Effector memory CD4-positive, alpha-beta T cell (primary cell): ENCODE data around the gene ARNT2.
"Not testable (repeated sequence)": the region's sequence is repeated elsewhere in the genome, so short reads cannot be mapped to it uniquely, and the experiment has no call there.

Experiments used
- DNase-seq, 3 donors: peaks; one replicate each; pipeline ENCODE4 v3.0.0-alpha.2; 2020
- H3K27ac ChIP-seq: 2 replicates; pipeline ENCODE4 v1.7.0; 2013; ENCODE audit warnings: mild to moderate bottlenecking, low read length, moderate library complexity; ENCODE audit not compliant: insufficient read depth, poor library complexity, severe bottlenecking
- H3K27me3 ChIP-seq: replicated peaks from 2 replicates; pipeline ENCODE4 v1.7.0; 2013; ENCODE audit warnings: mild to moderate bottlenecking, low read length; ENCODE audit not compliant: insufficient read depth, control insufficient read depth, poor library complexity, severe bottlenecking
- H3K36me3 ChIP-seq: 2 replicates; pipeline ENCODE4 v1.7.0; 2013; ENCODE audit warnings: mild to moderate bottlenecking, low read length, moderate library complexity; ENCODE audit not compliant: control insufficient read depth, insufficient read depth
- H3K4me1 ChIP-seq: 2 replicates; pipeline ENCODE4 v1.7.0; 2013; ENCODE audit warnings: low read length, mild to moderate bottlenecking; ENCODE audit not compliant: control insufficient read depth, insufficient read depth, poor library complexity, severe bottlenecking
- H3K4me3 ChIP-seq: 2 replicates; pipeline ENCODE4 v1.7.0; 2013; ENCODE audit warnings: low read length, low read depth, mild to moderate bottlenecking; ENCODE audit not compliant: insufficient read depth, poor library complexity, severe bottlenecking
- H3K9me3 ChIP-seq: 2 replicates; pipeline ENCODE4 v1.7.0; 2013; ENCODE audit warnings: mild to moderate bottlenecking, low read length, moderate library complexity; ENCODE audit not compliant: control insufficient read depth

The ARNT2 gene

DNA sequence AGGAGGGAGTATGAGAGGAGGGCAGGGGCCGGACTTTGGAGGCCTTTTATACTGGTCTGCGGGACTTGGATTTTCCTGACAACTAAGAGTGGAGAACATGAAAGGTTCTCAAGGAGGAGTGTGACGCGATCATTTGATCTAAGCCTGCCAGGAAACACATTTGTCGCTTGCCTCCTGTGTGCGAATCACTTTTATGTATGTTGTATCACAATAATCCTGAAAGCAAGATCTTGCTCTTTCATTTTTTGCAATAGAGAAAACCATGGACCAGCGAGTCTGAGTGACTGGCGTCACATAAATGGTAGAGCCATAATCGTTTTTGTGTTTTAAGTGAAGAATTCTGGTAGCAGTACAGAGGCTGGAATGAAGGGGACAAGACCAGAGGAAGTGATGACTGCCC lies 100.7 kb downstream of the ARNT2 start:
- Histone ChIP-seq H3K27me3 (peaks cover 3% of the 10 kb centered on the region), H3K4me3 (no peak overlapping the region), H3K4me1 (no peaks in the 10 kb centered on the region), H3K36me3 (no peaks in the 10 kb centered on the region), H3K27ac (no peak overlapping the region), H3K9me3 (no peaks in the 10 kb centered on the region)
- DNase-seq: no peak

DNA sequence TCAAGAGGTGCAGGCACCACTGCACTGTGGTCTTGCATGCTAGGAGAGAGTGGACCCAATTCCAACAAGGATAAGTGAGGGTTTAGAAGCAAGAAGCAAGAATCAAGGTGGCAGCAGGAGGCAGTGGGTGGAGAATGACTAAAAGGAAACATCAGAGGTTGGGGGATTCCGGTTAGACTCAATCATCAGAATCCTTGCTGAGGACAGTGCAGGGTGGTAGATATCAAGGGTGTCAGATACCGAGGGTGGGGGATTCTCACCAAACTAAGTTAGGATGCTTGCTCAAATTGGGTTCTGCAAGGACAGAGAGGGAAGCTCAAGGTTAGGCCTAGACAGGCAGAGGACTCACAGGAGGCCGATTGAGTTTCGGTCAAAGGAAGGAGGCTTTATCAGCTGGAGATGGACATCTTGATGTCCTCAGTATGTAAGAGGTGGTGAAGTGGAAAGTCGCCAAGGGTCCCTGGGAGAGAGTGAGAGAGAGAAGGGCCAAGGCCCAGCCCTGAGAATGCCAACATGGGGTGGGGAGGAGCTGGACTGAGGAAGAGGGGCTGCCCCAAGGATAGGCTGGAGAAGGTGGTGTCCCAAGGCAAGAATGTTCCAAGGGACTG lies 102.2 kb downstream of the ARNT2 start:
- H3K27ac ChIP-seq: no peak overlapping the region
- H3K9me3 ChIP-seq: no peaks in the 10 kb centered on the region
- no peak for DNase-seq
- H3K27me3 ChIP-seq: peaks cover 3% of the 10 kb centered on the region
- no peaks in the 10 kb centered on the region for H3K36me3 ChIP-seq
- no peak overlapping the region for H3K4me3 ChIP-seq
- no peaks in the 10 kb centered on the region for H3K4me1 ChIP-seq

DNA sequence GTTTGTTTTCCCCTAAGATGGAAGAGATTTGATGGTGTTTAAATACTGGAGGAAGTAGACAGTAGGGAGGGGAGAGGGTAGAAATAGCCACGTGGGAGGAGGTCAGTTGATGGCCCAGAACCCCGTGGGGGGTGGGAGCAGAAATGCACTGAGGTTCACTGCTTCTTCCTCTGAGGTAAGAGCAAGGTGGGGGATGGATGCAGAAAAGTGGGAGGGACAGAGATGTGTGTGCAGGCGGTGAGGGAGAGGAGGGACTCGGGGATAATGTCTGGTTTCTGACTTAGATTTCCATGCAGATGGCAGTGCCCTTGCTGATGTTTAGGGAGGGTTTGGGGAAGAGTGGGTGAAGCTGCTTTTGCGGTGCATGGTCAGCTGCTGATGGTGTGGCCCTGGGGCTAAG lies 102.9 kb downstream of the ARNT2 start:
- H3K36me3 ChIP-seq: no peaks in the 10 kb centered on the region
- H3K27ac ChIP-seq: no peak overlapping the region
- H3K4me1 ChIP-seq: no peaks in the 10 kb centered on the region
- DNase-seq: no peak
- no peaks in the 10 kb centered on the region for H3K9me3 ChIP-seq
- H3K4me3 ChIP-seq: no peak overlapping the region
- H3K27me3 ChIP-seq: no peaks in the 10 kb centered on the region

DNA sequence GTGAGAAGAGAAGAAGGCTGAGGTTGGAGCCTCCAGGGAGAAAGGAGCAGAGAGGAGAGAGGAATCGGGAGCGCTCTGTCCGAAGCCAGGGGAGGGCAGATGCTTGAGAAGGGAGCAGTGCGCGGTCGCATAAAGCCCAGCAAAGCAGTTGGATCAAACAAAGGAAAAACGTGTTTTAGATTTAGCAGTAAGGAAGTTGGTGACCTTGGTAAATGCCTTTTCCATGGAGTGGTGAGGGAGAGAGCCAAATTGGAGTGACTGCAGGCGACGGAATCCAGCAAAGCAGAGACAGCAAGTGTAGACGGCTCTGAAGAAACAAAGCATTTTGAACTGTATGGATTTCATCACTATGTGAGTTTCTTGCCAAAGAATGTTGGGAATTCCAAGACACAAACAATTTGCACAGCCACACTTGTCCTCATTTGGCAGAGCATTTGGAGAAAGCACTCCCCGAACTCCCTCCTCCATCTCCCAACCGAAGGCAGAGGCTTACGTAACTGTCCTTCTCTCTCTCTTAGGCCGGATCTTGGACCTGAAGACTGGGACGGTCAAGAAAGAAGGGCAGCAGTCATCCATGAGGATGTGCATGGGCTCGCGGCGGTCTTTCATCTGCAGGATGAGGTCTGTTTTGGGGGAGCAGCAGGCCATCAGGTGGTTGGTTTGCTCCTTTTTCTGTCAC lies 103.6 kb downstream of the ARNT2 start:
- DNase-seq: no peak
- Histone ChIP-seq H3K4me3 (no peak overlapping the region), H3K27me3 (no peaks in the 10 kb centered on the region), H3K9me3 (no peaks in the 10 kb centered on the region), H3K4me1 (no peaks in the 10 kb centered on the region), H3K27ac (no peak overlapping the region), H3K36me3 (no peaks in the 10 kb centered on the region)

DNA sequence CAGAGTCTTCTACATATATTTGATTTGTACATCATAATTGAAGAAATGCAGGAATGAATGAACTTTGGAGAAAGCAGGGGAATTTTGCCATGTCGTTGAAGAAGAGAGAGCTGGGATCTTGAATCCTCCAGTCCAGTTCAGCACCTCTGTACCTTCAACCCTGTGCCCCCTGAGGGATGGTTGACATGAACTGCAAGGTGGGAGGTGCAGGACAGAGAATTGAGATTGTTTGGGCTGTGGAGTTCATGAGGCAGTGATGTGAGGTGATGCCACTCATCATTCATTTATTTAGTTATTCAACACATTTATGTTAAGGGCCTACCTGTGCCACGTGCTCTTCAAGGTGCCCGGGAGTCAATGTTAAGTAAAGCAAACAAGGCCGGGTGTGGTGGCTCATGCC lies 104.6 kb downstream of the ARNT2 start:
- Histone ChIP-seq H3K27ac (no peak overlapping the region), H3K9me3 (no peaks in the 10 kb centered on the region), H3K4me1 (no peaks in the 10 kb centered on the region), H3K4me3 (no peak overlapping the region), H3K27me3 (no peaks in the 10 kb centered on the region), H3K36me3 (no peaks in the 10 kb centered on the region)
- no peak for DNase-seq

DNA sequence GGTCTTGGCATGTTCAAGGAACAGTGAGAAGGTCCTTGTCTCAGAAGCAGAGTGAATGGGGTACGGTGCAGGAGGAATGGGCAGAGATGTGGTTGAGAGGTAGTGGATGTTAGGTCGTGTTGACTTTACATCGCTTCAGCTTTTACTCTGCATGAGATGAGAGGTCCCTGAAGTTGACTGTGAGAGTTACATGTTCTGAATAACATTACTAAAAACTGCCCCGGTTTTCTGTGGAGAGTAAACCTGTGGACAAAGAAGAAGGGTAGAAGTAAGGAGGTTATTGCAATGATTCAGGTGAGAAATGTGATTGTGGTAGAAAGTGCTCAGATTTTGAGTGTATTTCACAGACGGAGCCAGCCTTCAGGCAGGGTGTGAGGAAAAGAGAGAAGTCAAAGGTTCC lies 105.6 kb downstream of the ARNT2 start:
- Histone ChIP-seq H3K9me3 (no peaks in the 10 kb centered on the region), H3K36me3 (no peaks in the 10 kb centered on the region), H3K27ac (no peak overlapping the region), H3K4me1 (no peaks in the 10 kb centered on the region), H3K27me3 (no peaks in the 10 kb centered on the region), H3K4me3 (no peak overlapping the region)
- no peak for DNase-seq

DNA sequence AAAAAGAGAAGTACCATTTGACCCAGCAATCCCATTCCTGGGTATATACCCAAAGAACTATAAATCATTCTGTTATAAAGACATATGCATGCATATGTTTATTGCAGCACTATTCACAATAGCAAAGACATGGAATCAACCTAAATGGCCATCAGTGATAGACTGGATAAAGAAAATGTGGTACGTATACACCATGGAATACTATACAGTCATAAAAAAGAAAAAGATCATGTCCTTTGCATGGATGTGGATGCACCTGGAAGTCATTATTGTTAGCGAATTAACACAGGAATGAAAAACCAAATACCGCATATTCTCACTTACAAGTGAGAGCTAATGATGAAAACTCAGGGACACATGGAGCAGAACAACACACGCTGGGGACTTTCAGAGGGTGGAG lies 106.8 kb downstream of the ARNT2 start:
- H3K27me3 ChIP-seq, H3K36me3 ChIP-seq, H3K27ac ChIP-seq, H3K9me3 ChIP-seq, H3K4me1 ChIP-seq, DNase-seq, H3K4me3 ChIP-seq: not testable (repeated sequence)

DNA sequence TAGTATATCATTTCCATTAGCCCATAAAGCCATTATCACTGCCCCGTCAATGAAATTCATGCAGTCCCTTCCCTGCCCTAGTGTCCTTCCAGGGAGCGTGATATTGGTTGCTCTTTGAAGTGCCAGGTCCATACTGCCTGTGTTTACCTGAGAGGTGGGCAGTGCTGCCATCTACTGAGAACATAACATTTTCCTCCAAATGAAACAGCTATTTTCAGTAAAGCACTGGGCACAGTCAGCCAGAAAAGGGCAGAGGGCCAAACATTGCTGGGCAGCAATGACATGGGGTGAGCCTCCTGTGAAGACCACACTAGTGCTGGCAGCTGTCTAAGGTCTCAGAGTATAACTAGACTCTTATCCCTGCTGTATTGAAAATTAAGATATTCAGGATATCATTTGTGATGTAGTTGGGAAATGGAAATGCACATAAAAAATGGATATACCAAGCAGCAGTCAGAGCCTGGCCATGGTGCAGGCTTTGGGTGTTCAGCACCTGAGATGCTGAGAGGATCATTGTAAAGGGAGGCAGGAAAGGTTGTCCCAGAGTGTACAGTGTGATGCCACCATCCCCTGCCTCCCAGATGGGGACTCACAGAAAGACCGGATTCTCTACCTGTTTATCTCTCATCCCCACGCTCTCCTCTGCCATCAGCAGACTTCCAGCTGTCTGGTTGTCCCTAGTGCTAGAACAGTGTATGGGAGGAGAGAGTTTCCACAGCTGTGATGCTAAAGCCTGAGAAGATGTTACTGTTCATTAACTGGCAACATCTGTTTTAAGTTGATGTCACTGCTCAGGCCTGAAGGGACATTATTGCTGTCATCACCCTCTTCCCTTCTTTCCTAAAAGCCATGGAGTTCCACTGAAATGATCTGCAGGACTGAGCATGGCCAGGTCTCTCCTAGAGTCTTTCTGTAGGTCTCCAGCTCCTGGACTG lies 108.8 kb downstream of the ARNT2 start:
- no peaks in the 10 kb centered on the region for H3K4me1 ChIP-seq
- no peak overlapping the region for H3K27ac ChIP-seq
- H3K9me3 ChIP-seq: no peaks in the 10 kb centered on the region
- H3K4me3 ChIP-seq: no peak overlapping the region
- no peaks in the 10 kb centered on the region for H3K36me3 ChIP-seq
- no peaks in the 10 kb centered on the region for H3K27me3 ChIP-seq
- no peak for DNase-seq

DNA sequence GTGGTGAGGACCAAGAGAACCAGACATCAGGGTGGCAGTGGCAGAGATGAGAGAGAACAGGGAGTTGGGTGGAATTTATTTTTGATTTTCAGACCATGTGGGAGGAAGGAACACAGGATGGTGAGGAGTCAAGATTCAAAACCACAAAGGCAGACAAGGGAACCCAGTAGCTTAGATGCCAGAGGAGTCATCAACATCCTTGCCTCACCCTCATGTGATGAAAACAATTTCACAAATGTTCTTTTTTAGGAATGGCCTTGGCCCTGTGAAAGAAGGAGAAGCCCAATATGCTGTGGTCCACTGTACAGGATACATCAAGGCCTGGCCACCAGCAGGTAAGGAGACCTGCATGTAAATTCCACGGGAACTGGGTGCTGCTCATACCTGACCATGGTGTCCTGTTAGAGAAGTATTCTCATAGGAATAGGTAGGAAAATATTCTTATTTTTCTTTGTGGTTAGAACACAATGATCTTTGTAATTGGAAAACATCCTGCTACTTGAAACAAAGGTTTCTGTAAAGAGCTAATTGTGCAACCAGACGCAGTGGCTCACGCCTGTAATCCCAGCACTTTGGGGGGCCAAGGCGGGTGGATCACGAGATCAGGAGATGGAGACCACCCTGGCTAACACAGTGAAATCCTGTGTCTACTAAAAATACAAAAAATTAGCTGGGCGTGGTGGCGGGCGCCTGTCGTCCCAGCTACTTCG lies 110.0 kb downstream of the ARNT2 start:
- Histone ChIP-seq H3K4me1 (no peaks in the 10 kb centered on the region), H3K27ac (no peak overlapping the region)
- DNase-seq: no peak

More for the DNA sequence above, 110.0 kb downstream of the ARNT2 start:
- no peaks in the 10 kb centered on the region for H3K9me3 ChIP-seq
- H3K27me3 ChIP-seq: no peaks in the 10 kb centered on the region
- no peak overlapping the region for H3K4me3 ChIP-seq
- H3K36me3 ChIP-seq: no peaks in the 10 kb centered on the region
